GDM1 (cell line): ENCODE measurements around the gene LIN7B.
"Not testable (repeated sequence)": the region's sequence is repeated elsewhere in the genome, so short reads cannot be mapped to it uniquely, and the experiment has no call there.

ENCODE experiments used
- DNase-seq: peaks from one replicate; lab custom pipeline; 2025; lab: John Stamatoyannopoulos, UW

The LIN7B gene

GRCh38 chr19:49145573-49146407 lies 31.6 kb downstream of the LIN7B start:
- peak; percentile 76 for DNase-seq

DNA sequence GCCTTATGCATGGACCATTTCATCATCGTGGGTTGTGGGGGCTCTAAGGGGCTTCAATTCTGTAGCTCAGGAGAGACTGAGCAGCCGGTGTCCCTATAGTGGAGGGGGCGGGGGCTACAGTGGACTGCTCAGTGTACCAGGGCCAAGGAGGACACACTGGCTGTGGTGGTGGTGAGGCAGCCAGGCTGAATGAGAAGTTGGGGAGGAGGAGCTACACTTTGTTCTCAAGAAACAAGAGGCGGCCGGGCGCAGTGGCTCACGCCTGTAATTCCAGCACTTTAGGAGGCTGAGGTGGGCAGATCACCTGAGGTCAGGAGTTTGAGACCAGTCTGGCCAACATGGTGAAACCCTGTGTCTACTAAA lies 32.2 kb downstream of the LIN7B start:
- DNase-seq, result not testable (repeated sequence)

- no peak for DNase-seq
Measured at GRCh38 chr19:49148044-49148682, 34.0 kb downstream of the LIN7B start.

DNA sequence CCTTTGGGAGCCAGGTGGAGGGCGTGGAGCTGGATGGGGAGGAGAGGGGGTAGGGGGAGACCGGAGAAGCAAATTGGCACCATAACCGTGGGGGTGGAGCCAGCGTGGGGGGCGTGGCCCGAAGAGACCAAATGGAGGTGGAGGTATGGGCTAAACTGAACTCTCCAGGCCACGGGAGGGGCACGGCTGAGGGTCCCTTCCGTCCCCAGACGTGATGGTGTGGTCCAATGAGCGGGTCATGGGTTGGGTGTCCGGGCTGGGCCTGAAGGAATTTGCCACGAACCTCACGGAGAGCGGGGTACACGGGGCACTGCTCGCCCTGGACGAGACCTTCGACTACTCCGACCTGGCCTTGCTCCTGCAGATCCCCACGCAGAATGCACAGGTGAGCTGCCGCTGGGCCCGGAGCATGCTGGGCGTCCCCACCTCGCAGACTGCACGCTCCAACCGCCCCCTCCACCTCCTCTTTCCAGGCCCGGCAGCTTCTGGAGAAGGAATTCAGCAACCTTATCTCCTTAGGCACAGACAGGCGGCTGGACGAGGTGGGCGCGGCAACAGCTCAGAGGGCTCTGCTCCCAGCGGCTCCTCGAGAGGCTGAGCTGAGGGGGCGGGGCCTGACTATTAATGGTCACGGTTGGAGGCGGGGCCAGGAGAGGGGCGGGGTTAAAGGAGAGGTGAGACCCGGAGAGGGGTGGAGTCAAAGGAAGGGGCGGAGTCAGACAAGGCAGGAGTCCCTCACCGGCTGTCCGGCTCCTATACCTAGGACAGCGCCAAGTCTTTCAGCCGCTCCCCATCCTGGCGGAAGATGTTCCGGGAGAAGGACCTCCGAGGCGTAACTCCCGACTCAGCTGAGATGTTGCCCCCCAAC lies 34.8 kb downstream of the LIN7B start:
- DNase-seq, result peak; percentile 87

DNA sequence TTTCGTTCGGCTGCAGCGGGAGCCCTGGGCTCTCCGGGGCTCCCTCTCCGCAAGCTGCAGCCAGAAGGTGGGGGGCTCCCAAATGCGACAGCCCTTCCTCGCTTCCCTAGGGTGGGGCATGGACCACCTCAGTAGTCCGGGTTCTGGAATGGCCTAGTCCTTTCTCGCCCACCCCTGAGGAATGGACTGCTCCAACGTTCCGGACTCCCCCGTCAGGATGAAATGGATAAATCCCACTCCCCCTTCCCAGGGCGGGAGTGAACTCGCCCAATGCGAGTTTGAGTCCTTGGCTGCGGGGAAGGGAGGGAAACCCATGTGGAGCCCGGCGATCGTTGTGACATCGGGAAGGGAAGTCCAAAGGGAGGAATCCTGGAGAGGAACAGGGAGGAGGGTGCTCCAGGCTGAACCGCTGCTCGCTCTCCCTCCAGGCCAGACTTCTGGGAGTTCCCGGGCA lies 35.5 kb downstream of the LIN7B start:
- DNase-seq, result peak; percentile 43

DNA sequence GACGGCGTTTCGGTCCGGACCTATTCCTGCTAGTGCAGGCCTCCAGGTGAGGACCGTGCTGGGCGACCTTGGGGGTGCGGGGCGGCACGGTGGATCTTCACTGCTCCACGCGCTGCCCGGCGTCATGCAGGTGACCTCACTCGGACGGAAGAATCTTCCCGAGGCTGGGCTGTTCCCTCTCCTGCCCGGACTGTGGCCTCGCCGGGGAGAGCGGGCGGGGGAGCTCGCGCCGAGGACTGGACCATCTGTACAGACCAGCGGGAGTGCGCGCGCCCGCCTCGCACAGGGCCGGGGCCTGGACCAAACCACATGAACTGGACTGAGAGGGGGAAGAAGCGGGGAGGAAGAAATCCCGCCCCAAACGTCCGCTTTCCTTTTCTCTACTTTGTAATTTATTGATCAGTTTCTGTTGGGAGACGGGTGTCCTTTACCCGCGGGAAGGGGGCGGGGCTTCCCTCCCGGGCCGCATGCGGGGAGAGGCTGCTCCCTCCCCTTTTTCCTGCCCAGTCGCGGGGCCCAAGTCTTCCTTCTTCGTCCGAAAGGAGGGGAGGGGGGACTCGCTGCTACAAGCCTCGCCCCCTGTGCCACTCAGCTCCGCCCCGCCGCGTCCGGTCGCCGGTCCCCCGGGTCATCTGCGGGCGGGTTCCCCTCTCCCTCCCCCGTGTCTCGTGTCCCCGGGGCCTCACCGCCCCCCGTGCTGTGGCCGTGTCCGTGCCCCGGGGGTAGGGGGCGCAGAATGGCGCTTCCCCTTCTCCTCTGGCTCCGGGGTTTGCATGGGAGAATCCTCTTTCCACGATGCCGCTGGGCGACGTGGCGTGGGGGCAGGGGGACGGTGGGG lies 36.2 kb downstream of the LIN7B start:
- DNase-seq, result peak; percentile 79

DNA sequence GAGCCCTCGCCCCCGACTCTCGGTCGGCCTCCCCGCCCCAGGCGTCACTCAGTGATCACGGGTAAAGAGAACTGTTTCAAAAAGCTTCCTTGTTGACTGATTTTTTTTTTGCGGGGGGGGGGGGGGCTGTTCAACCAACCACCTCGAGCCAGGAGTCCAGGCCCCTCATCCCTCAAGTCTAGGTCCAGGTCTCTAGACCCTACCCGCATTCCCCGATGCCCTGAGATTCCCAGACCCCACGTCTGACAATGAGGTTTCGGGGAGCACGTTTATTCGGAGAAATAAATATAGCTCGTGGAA lies 36.7 kb downstream of the LIN7B start:
- no peak for DNase-seq

GRCh38 chr19:49151267-49152118 lies 37.3 kb downstream of the LIN7B start:
- DNase-seq, result peak; percentile 24

- DNase-seq, result no peak
Measured at GRCh38 chr19:49152119-49152550, 38.0 kb downstream of the LIN7B start.

DNA sequence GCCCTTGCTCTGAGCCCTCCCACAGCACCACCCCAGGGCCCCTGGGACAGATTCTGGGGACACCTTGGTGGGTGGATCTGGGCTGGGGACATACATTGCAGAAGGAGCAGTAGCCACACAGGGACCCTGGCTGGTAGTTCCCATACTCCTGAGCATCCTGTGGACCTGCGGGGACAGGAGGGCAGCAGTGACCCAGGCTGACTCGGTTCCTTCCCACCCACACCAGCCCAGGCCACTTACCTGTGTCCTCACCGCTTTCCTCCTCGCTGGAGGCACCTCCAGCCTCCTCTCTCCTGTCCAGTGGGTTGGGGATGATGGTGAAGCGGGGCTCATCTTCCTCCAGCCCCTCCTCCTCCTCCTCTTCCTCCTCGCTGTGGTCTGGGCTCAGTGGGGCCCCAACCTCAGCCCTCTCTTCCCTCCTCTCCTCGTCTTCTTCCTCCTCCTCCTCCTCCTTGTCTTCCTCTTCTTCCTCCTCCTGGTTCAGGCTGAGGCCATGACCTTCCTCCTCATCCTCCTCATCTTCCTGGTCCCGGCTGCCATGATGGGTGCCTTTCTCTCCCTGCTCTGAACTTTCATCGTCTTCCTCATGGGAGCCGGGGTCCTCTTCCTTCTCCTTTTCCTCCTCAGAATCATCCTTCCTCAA lies 39.1 kb downstream of the LIN7B start:
- DNase-seq, result no peak

GRCh38 chr19:49154279-49154678 lies 40.1 kb downstream of the LIN7B start:
- no peak for DNase-seq

GRCh38 chr19:49155005-49155819 lies 41.0 kb downstream of the LIN7B start, which contains the start of gene HRC:
HRC (minus strand) TSS chr19:49155396; CDS start chr19:49155237, 159 bp downstream.
- no peak for DNase-seq

DNA sequence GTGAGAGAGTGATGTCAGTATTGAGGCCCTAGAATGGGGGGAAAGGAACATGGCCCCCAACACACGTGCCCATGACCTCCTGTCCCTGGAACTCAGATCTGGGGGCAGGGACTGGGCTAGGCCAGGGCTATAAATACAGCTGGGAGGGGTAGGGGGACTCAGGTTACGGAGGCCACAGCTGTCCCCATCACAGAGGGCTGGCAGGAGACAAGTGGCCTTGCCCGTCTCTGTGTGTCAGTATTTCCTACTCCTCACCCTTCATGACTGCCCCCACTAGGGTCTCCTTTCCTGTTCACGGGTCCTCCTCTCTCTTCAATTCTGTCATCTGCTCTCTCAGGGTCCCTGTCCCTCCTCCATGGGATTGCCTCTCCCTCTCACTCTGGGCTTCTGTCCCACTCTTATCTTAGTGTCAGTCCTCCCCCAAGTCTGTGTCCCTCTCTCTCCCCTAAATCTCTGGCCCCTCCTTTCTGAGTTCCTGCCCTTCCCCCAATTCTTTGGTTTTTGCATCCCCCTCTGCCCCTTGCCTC lies 41.7 kb downstream of the LIN7B start:
- DNase-seq, result no peak

GRCh38 chr19:49157445-49158224 lies 43.5 kb downstream of the LIN7B start, which contains the start of gene TRPM4:
TRPM4 (plus strand) TSS chr19:49157792; CDS start chr19:49157867, 75 bp downstream.
- DNase-seq, result peak; percentile 66

- DNase-seq, result no peak
Measured at GRCh38 chr19:49160450-49161189, 46.5 kb downstream of the LIN7B start.

GRCh38 chr19:49161987-49162386 lies 47.8 kb downstream of the LIN7B start:
- DNase-seq, result no peak

- DNase-seq, result no peak
Measured at GRCh38 chr19:49165111-49165750, 51.1 kb downstream of the LIN7B start.
